ENCODE results near the gene PLD6. TPM values are rescaled to one million over a fixed set of nuclear protein-coding genes. Genes with fewer than 3 reads are reported as not detected.
A peak's percentile ranks its signal among the peaks of the same experiment; 100 is the strongest.

Gene PLD6
- total and polyA plus RNA-seq, 12 donors: 1.9 to 14.2 (median 3.3) TPM

DNA sequence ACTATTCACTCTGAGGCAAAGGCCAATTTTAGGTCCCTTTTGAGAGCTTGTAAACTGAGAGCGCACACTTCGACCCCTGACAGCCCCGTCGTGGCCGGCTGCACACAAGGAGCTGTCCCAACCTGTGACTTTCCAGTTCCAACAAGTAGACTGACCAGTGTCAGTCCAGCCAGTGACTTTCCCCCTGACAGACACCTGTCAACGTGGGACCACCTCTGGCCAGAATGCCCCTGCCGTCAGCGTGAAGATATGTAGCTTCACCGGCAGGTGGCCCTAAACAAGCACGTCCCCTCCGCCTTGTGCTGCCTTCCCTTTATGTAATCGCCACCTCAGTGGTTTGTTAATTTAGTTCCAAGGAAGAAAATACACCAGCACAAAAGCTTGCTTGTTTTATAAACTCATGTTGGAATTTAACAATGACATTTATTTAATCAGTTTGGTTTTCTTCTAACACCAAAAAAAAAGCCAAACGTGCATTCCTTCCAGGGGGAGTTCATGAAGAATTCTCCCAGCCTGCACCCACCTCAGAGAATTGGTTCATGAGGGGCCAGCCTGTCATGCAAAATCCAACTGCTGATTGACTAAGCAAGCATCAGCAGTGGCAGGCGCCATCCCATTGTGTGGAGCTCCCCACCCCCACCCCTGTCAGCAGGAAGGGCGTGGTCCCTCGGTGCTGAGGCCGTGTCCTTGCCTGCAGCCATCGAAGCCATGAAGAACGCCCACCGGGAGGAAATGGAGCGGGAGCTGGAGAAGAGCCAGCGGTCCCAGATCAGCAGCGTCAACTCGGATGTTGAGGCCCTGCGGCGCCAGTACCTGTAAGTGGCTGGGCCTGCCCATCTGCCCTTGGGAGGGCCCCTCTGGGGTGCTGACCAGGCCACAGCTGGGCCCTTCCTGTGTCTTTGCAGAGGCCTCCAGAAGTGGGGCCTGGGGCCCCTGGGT lies 33.9 kb downstream of the PLD6 start:
- Histone ChIP-seq H3K27me3 (no peaks in the 10 kb centered on the region), H3K27ac (no peak overlapping the region), H3K4me1 (replicated peaks in 1 of 2) (no peaks in the 10 kb centered on the region), H3K4me3 (no peak overlapping the region), H3K9me3 (replicated peaks in 1 of 3) (no peaks in the 10 kb centered on the region), H3K36me3 (replicated peaks in 1 of 2) (peaks cover 0 to 74% of the 10 kb centered on the region in 2 donors)
- 77 to 86% (median 81%) methylated on average over 15 to 26 of the region's 26 CpGs for WGBS, 4 donors
- no peak for TF ChIP-seq POLR2A (IDR thresholded peaks at IDR 0.05)
- TF ChIP-seq, protein P1, sequence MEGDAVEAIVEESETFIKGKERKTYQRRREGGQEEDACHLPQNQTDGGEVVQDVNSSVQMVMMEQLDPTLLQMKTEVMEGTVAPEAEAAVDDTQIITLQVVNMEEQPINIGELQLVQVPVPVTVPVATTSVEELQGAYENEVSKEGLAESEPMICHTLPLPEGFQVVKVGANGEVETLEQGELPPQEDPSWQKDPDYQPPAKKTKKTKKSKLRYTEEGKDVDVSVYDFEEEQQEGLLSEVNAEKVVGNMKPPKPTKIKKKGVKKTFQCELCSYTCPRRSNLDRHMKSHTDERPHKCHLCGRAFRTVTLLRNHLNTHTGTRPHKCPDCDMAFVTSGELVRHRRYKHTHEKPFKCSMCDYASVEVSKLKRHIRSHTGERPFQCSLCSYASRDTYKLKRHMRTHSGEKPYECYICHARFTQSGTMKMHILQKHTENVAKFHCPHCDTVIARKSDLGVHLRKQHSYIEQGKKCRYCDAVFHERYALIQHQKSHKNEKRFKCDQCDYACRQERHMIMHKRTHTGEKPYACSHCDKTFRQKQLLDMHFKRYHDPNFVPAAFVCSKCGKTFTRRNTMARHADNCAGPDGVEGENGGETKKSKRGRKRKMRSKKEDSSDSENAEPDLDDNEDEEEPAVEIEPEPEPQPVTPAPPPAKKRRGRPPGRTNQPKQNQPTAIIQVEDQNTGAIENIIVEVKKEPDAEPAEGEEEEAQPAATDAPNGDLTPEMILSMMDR (IDR thresholded peaks at IDR 0.05): no peak
- intact Hi-C loops (cut with DNase I): no loop called here
- peak in 4 of 7 donors; percentile 38 to 66 (median 48) for DNase-seq

DNA sequence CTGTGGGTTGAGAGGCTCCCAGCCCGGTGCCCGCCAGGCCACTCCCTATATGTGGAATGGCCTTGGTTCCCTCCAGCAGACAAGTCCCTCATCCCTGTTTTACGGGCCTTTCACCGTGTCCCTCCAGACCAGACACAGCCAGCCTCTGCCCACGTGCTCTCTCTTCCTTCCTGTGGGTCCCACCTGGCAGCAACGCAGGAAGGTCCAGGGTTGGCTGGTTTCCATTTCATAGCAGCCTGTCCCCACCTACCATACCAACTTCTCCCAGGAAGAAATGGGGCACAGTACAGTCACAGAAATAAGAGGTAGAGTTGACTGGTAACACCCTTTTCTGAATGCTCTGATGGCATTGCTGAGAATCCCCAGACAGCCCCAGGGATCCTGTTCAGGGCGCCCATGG lies 34.9 kb downstream of the PLD6 start:
- intact Hi-C loops (cut with DNase I): no loop called here
- H3K9me3 ChIP-seq (replicated peaks in 1 of 3): no peaks in the 10 kb centered on the region
- H3K27ac ChIP-seq: no peak overlapping the region
- H3K4me3 ChIP-seq: no peak overlapping the region
- no peaks in the 10 kb centered on the region for H3K27me3 ChIP-seq
- WGBS, 4 donors: 83 to 97% (median 88%) methylated on average over 5 to 7 of the region's 7 CpGs
- TF ChIP-seq, protein P1 (IDR thresholded peaks at IDR 0.05): no peak
- H3K36me3 ChIP-seq (replicated peaks in 1 of 2): peaks cover 0 to 74% of the 10 kb centered on the region in 2 donors
- DNase-seq: no peak
- H3K4me1 ChIP-seq (replicated peaks in 1 of 2): no peaks in the 10 kb centered on the region

DNA sequence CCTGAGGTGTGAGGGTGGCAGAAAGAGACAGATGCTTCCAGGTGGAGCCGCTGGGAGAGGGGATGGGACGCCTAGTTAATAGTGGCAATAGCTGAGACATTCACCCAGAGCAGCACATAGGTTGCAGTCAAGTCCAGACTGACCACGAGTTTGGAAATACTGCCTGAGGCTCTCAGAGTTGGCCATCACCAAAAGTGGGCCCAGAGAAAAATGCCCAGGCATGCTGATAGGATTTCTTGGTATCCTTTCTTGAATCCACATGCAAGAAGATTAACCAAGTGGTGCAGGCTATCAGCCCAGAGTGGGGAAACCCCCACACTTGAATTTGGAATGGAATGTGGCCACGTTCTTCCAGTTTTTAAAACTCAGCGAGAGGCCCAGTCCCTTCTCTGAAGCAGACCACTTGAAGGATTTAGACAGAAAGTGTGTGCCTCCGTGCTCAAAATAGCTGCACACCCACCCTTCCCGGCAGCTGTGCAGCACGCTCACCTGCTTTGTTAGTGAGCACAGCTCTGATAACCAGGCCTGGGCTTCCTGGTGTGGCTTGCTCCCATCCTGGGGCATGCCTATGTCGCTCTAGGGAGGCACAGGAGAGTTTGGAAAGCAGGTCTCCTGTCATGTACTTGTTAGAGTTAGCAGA lies 35.7 kb downstream of the PLD6 start:
- intact Hi-C loops (cut with DNase I): no loop called here
- DNase-seq: no peak
- H3K4me3 ChIP-seq: no peak overlapping the region
- H3K36me3 ChIP-seq (replicated peaks in 1 of 2): peaks cover 0 to 74% of the 10 kb centered on the region in 2 donors
- TF ChIP-seq, protein P1 (IDR thresholded peaks at IDR 0.05): no peak
- TF ChIP-seq POLR2A (IDR thresholded peaks at IDR 0.05): no peak
- no peak overlapping the region for H3K27ac ChIP-seq
- no peaks in the 10 kb centered on the region for H3K9me3 ChIP-seq (replicated peaks in 1 of 3)
- 89 to 99% (median 93%) methylated on average over 7 to 9 of the region's 9 CpGs for WGBS, 4 donors
- H3K27me3 ChIP-seq: no peaks in the 10 kb centered on the region
- no peaks in the 10 kb centered on the region for H3K4me1 ChIP-seq (replicated peaks in 1 of 2)

DNA sequence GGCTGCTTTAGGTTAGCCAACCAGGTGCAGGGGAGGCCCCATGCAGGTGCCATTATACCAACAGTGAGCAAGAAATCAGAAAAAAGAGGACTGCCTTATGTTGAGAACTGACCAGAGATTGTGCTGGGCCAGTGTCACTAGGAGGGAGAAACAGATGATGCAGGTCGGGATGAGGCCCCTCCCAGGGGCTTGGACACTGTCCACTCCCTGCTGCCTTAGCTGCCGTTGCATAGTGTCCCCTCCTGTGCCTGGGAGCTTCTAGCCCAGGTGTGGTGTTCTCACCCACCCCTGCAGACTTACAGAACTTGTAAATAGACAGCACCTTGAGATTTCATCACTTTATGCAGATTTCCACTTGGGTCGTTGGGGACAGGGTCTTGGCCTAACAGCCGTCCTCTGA lies 36.7 kb downstream of the PLD6 start:
- H3K27ac ChIP-seq: no peak overlapping the region
- DNase-seq: no peak
- H3K4me1 ChIP-seq (replicated peaks in 1 of 2): no peaks in the 10 kb centered on the region
- intact Hi-C loops (cut with DNase I): no loop called here
- H3K27me3 ChIP-seq: no peaks in the 10 kb centered on the region
- peaks cover 0 to 73% of the 10 kb centered on the region in 2 donors for H3K36me3 ChIP-seq (replicated peaks in 1 of 2)
- TF ChIP-seq, protein P1 (IDR thresholded peaks at IDR 0.05): no peak
- TF ChIP-seq POLR2A (IDR thresholded peaks at IDR 0.05): no peak
- 88 to 92% (median 91%) methylated on average over 4 of the region's 4 CpGs for WGBS, 4 donors
- H3K4me3 ChIP-seq: no peak overlapping the region
- H3K9me3 ChIP-seq (replicated peaks in 1 of 3): no peaks in the 10 kb centered on the region
